SU-DHL-6 (cell line): ENCODE results near the gene FHAD1.

Experiments used
- EZH2phosphoT487 ChIP-seq: fragments of 200-600 bp; sonication (generic), shearing (Covaris generic); conservative IDR thresholded peaks from 2 replicates; pipeline ENCODE4 v1.6.1; 2018; ENCODE audit warnings: mild to moderate bottlenecking, antibody characterized with exemption, low read length, moderate library complexity, mixed read lengths
- TF ChIP-seq, protein P1 (sequence below): fragments of 200-600 bp; sonication (generic); IDR thresholded peaks from one replicate; pipeline ENCODE4 v1.5.1; 2017; ENCODE audit warnings: antibody characterized with exemption, mild to moderate bottlenecking, low read length, moderate library complexity; ENCODE audit not compliant: insufficient read depth, poor library complexity, severe bottlenecking

DNA sequence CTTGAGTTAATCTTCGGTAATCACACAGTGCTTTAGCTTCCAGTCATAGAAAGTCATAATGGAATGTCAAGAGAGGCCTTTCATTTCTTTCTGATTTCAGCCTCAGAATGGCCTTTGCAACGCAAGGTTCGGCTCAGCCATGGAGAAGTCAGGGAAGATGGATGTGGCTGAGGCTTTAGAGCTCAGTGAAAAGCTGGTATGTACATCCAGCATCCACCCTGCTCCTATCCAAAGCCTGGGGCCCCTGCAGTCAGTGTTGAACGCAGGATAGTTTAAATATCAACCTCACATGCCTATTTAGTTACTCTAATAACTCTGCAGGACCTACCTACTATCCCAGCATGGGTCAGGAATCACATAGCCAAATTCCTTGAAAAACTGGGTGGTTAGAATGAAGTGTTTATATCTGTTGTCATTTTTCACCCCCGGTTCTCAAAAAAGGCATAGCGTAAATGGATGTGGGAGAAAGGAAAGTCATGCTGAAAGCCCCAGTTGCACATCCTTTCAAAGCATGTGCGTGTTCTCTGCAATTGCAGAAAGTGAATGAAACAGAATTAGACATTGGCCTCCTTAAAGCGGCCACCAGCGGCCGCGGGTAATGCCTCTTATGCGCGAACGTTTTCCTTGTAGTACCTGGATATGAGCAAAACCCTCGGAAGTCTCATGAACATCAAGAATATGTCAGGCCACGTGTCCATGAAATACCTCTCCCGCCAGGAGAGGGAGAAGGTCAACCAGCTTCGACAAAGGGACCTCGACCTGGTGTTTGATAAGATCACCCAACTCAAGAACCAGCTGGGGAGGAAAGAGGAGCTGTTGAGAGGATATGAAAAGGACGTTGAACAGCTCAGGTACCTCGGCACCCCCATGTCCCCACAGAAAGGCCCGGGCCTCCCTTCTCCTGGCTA lies 133.8 kb downstream of the FHAD1 start:
- TF ChIP-seq, protein P1, sequence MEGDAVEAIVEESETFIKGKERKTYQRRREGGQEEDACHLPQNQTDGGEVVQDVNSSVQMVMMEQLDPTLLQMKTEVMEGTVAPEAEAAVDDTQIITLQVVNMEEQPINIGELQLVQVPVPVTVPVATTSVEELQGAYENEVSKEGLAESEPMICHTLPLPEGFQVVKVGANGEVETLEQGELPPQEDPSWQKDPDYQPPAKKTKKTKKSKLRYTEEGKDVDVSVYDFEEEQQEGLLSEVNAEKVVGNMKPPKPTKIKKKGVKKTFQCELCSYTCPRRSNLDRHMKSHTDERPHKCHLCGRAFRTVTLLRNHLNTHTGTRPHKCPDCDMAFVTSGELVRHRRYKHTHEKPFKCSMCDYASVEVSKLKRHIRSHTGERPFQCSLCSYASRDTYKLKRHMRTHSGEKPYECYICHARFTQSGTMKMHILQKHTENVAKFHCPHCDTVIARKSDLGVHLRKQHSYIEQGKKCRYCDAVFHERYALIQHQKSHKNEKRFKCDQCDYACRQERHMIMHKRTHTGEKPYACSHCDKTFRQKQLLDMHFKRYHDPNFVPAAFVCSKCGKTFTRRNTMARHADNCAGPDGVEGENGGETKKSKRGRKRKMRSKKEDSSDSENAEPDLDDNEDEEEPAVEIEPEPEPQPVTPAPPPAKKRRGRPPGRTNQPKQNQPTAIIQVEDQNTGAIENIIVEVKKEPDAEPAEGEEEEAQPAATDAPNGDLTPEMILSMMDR: no peak
- TF ChIP-seq EZH2phosphoT487: no peak
